Suppressor macrophage treated with lipopolysaccharide for 4 hours (primary cell): Measurements from ENCODE around the gene C1QTNF9B.

ENCODE experiments used
- DNase-seq: peaks from one replicate; pipeline ENCODE4 v3.0.0-alpha.2; 2020

C1QTNF9B gene

DNA sequence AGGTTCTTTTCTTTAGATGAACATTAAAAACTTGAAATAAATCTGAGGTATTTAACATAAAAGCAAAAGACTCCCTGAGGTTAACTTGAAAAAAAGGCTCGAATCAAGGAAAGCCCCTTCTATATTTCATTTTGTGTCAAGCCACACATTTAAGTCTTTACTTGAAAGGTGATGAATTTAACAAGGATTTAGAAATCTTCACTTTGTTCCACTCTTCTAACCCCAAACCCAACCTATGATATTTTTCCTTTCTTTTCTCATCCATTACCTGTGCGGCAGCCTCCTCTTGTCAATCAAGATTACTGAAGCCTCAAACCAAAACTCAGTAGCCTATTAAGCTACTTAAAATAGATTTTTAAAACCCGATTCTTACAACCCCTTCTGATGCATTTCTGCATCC lies 41.9 kb downstream of the C1QTNF9B start:
- no peak for DNase-seq

DNA sequence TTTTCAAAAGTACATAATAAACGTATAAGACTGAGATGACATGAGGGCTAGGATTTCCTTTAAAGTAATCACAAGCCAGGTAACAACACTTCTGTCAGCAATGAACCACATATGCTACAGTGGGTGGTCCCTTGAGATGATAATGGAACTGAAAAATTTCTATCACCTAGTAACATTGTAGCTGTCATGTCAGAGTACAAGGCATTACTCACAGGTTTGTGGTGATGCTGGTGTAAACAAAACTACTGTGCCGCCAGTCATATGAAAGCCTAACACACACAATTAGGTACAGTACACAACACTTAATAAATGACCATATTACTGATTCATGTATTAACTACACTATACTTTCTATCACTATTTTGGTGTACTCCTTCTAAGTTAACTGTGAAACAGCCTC lies 45.0 kb downstream of the C1QTNF9B start:
- no peak for DNase-seq

DNA sequence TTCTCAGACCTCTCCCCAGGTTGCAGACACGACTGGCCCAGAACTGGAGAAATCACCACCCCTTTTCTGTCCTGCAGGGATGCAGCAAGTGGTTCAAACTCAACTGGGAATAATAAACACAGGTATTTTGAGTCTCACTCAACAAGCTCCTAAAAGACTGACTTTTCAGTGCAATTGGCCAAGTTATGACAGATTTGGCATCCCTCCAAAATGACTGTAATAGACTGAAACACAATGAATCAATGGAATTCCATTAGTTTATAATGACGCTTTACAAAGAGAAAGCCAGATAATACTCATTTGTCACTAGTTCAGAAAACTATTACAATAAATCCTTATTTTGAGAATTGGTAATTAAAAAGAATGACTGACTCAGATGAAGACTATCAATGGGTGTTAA lies 46.2 kb downstream of the C1QTNF9B start:
- no peak for DNase-seq

DNA sequence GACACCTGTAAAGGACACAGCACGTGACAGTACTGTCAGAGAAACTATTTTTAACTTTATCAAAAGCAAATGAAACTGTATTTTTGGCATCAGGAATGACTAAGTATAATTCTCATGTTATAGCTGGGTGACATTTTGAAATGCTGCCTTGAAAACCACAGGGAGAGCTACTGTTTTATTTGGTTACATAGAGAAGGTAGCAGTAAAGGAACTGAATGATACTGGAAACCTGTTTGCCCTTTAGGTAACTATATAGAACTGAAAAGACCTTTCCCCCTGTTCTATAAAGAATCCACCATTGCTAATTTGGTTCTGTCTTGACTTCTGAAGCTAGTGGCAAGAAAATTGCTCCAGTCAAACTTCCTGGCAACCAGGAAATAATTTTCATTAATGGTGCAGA lies 47.2 kb downstream of the C1QTNF9B start:
- no peak for DNase-seq

DNA sequence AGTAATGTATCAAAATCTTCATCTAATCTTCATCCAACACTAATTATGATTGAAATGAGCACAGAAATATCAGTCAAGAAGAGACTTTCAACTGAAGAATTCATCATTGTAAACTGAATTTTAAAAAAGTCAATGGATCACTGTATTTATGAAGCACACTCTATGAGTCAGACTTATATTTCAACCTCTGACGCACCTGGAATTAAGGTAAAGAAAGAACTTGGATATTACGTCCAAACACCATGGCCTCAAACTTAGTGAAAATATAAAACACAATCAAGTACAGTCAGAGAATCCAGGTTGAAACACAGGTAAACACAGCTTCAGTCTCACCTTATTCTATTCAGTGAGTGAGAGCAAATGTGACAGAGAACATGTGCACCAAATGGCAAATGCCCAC lies 47.6 kb downstream of the C1QTNF9B start:
- DNase-seq, result no peak

DNA sequence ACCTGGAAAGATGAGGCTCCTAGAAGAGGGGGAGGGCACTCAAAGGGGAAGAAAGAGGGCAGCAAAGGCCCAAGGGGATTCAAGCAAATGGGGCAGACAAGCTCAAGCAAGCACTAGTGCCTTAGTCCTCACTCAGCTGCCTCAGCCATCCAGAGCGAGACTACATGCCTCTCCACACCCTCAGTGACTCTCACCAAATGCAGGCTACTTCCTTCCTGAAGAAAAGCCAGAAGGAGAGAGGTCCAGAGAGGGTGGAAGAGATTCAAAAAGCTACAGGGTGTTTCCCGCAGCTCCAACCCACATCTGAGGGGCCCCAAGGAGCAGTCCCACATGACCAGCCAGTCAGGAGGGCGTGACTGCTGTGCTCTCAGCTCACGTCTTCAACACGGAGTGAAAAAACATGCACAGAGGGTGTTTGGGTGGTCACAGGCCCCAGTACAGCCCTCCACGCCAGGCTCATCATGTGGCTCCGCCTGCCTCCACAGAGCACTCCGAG lies 48.6 kb downstream of the C1QTNF9B start:
- no peak for DNase-seq

DNA sequence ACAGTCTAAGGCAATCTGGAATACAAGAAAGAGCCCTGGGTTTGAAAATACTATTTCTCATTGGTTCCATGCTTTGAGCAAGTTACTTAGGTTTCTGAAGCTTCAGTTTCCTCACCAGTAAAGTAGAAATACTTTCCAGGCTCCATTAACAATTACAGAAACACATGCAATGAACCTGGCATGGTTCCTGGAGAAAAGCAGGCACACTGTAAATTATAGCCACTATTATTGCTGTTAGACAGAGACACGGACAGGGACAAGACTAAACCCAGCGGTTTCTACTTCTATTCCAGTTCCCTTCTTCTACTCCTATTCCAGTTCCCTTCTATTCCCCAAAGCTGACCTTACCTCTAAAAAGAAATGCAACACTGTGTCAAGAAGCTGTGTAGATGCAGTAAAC lies 49.3 kb downstream of the C1QTNF9B start:
- DNase-seq, result no peak

DNA sequence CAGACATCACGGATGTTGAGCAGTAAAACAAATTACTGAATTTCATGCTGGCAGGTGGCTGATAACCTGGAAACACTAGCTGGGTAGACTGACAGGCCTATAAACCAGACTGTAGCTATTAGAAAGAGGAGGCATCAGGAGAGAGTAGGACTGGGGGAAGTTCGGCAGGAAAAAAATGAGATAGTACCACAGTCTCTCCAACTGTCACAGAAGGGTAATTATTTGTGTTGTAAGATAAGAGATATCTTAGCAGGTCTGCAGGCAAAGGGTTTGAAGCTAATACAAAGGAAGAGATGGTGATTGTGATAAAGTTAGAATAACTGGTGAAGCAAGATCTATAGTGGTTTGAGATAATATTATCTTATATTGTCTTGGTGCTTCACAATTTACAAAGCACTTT lies 49.8 kb downstream of the C1QTNF9B start:
- DNase-seq, result no peak

DNA sequence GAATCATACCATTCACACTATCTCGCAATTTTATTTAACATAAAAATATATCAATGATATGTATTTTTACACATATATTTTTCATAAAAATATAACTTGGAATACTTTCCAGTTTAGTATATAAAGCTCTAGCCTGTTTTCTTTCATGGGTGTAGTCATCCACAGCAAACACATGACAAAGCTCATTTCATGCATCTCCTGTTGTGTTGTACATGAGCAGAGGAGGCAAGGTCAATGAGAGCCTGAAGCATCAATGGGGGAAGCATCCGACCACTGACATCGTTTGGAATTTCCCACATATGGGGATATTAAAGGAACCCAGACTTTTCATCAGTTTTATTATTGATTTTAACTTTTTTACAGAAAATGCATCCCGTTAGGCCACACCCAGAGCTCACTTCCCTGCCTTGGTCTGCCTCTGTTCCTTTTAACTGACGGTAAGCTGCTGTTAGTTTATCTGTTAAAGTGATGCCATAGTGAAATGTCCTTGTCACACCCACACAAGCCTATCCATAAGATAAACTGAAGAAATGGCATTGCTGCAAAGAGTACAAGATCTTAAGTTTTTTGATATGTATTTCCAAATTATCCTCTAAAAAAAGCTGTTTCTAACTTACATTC lies 52.1 kb downstream of the C1QTNF9B start:
- no peak for DNase-seq

DNA sequence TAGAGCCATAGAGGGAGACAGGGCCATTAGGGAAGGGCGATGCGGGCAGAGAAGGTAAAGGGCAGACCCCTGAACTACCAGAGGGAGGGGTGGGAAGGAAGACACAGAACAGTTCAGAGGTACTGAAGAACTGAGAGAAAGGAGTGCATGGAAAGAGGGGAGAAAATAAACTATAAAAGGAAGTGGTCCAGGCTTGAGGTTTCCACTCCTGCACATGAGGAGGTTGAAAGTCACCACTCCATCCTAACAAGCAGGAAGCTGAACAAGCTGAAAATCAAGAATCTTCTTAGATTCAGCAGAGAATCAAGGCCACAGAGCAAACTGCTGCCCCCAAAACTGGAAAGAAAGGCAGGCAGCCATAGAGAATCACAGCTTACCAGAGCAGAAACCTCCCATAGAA lies 53.2 kb downstream of the C1QTNF9B start:
- DNase-seq, result no peak

DNA sequence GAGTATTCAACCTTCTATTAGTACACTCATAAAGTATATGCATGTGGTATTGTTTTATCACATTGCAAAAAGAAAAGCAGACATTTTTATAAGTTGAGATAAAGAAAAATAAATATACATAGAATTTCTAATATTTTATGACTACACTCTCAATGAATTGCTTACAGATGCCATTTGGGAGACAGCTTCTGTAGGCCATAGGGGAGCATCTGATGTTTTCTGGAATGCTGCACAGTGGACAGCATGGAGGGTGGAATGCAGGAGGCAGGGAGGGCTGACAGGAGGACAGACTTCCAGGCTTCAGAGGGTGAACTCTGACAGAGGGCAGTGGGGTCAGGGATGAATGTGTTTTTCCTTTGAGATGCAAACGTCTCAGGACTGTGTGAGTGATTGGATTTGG lies 53.9 kb downstream of the C1QTNF9B start:
- no peak for DNase-seq

DNA sequence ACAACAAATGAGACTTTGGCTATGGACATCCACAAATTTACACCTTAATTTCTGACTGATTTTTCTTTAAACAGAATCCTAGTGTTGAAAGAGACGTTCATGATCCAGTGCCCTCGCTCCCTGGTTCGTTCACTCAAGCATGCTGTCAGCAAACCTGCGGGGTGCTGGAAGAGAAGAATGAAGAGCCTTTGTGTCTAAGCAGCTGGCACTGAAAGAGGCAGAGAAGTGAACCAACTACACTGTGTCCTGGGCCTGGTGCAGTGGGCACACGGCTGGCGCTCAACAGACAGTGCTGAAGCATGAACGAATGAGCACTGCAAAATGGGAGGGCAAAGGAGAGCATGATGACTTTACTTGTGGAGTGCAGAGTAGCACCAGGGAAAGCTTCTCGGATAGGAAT lies 54.9 kb downstream of the C1QTNF9B start:
- no peak for DNase-seq
